DMS53 (cell line): Measurements from ENCODE around the gene OPN1MW3.
"Not testable (repeated sequence)": the region's sequence is repeated elsewhere in the genome, so short reads cannot be mapped to it uniquely, and the experiment has no call there.

Experiments used
- DNase-seq: peaks from one replicate; lab custom pipeline; 2025; lab: John Stamatoyannopoulos, UW

The OPN1MW3 gene

DNA sequence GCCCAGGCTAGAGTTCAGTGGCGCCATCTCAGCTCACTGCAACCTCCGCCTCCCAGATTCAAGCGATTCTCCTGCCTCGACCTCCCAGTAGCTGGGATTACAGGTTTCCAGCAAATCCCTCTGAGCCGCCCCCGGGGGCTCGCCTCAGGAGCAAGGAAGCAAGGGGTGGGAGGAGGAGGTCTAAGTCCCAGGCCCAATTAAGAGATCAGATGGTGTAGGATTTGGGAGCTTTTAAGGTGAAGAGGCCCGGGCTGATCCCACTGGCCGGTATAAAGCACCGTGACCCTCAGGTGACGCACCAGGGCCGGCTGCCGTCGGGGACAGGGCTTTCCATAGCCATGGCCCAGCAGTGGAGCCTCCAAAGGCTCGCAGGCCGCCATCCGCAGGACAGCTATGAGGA lies at the start of gene OPN1MW3:
Gene OPN1MW3 (plus strand): TSS at position 301 of the 400 bp plus-strand sequence. CDS start 38 bp downstream, at position 339.
- DNase-seq: not testable (repeated sequence)

- not testable (repeated sequence) for DNase-seq
Measured at GRCh38 chrX:154209670-154210418, 47.5 kb upstream of the OPN1MW3 start.

- DNase-seq: not testable (repeated sequence)
Measured at GRCh38 chrX:154211057-154211456, 46.3 kb upstream of the OPN1MW3 start.

DNA sequence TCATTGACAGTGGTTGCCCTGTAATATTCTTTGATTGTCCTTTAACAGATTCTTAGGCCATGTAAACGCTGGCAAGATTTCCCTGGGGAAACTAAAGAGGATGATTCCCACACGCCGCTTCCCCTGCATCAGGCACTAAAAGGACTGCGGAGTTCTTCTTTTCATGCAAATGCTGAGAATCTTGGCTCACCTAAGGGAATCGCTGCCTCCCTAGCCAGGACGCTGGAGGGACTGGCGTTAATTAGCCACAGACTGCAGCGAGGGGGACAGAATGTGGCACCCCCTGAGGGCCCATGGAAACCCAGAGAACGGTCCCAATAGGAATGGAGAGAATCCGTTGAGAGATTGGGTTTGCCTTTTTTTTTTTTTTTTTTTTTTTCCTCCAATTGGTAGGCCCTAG lies 45.9 kb upstream of the OPN1MW3 start:
- not testable (repeated sequence) for DNase-seq

GRCh38 chrX:154219456-154219855 lies 37.9 kb upstream of the OPN1MW3 start, which contains the start of gene OPN1MW2:
TSS of gene OPN1MW2 (plus strand) at chrX:154219756. CDS start at chrX:154219816, 60 bp downstream.
- not testable (repeated sequence) for DNase-seq

DNA sequence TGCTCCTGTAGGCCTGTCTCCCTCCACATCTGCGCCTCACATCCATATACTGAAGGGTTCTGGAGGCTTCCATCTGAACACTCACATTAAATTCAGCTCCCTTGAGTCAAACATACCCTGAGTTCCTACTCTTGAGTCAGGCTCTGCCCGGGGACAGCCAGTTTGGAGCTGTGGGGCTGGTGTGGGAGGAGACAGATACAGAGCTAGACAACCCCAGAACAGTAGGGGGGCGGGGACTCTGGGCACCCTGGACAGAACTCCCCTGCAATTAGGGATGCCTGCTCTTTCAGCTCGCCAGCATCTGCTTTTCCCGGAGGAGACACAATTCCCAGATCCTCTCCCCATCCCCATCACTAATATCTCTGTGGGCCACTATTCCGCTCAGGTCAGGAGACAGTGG lies 32.1 kb upstream of the OPN1MW3 start:
- DNase-seq: not testable (repeated sequence)

GRCh38 chrX:154226706-154227105 lies 30.7 kb upstream of the OPN1MW3 start:
- DNase-seq: not testable (repeated sequence)

- DNase-seq: not testable (repeated sequence)
Measured at GRCh38 chrX:154231443-154231842, 25.9 kb upstream of the OPN1MW3 start.

DNA sequence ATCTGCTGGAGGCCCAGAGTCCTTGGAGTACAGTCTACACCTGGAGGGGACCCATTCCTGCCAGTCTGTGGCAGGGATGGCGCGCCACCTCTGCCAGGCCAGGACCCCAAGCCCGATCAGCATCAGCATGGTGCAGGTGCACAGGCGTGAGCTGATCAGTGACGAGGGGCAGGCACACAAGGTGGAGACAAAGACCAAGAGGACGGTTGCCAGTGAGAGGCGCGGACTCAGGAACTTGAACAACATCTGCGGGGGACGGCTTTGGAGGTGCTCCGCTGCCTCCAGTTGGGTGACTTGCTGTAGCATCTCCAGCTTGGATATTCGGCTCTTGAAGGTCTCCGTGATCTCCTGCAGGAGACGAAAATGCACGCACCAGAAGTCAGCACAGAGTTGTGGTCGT lies 23.8 kb upstream of the OPN1MW3 start:
- DNase-seq: not testable (repeated sequence)

- not testable (repeated sequence) for DNase-seq
Measured at GRCh38 chrX:154238939-154239559, 18.3 kb upstream of the OPN1MW3 start.

- not testable (repeated sequence) for DNase-seq
Measured at GRCh38 chrX:154239982-154240503, 17.3 kb upstream of the OPN1MW3 start.

- not testable (repeated sequence) for DNase-seq
Measured at GRCh38 chrX:154247377-154248045, 9.9 kb upstream of the OPN1MW3 start.

- DNase-seq: not testable (repeated sequence)
Measured at GRCh38 chrX:154248076-154248475, 9.3 kb upstream of the OPN1MW3 start.

- DNase-seq: not testable (repeated sequence)
Measured at GRCh38 chrX:154258711-154259110, 1.3 kb downstream of the OPN1MW3 start.

GRCh38 chrX:154263072-154263471 lies 5.7 kb downstream of the OPN1MW3 start:
- DNase-seq: not testable (repeated sequence)

DNA sequence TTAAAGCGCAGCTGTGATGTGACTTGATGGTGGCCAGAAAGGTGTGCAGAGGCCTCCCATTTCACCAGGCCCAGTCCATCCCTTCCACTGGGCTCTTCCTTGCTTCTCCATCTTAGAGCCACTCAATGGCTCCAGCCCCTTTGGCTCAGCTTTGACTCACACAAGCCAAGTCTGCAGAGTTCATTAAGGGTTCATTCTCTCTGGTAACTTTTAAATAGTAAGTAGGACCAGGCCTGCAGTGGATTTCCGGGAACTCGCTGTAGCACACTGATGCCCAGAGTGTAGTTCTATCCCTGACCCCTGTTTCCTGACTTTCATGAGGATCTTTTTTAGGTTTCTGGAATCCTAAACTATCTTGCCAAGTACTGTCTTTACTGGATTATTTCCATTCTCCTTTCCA lies 11.9 kb downstream of the OPN1MW3 start:
- not testable (repeated sequence) for DNase-seq

- not testable (repeated sequence) for DNase-seq
Measured at GRCh38 chrX:154284489-154285338, 27.3 kb downstream of the OPN1MW3 start.

- not testable (repeated sequence) for DNase-seq
Measured at GRCh38 chrX:154286406-154286805, 29.0 kb downstream of the OPN1MW3 start.

DNA sequence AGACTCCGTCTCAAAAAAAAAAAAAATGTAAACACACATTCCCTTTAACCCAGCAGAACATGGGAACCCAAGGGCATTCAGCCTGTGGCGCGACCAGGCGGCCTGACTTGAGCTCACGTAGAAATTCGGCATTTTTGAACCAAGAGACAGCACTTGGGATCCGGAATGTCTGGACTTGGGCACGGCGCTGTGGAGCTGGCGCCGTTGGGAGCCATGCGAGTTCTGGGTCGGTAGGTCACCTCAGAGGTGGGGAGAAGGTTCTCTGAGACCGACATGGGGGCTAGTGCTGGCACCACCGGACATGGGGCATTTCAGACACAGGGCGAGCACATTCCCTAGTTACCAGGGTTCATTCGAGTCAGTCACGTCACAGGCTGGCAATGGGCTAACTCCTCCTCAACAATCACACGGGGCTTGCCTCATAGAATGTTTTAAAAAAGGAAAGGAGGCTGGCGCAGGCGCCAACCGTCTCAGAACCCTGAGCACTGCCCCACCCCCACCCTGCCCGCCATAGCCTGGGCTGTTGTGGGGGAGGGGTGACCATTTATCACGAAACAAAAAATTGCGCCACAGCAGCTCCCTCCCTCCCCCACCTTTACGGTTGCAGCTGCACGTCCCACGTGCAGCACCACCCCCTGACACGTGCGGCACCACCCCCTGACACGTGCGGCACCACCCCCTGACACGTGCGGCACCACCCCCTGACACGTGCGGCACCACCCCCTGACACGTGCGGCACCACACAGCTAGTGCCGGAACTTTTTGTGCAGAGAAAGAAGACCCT lies 37.6 kb downstream of the OPN1MW3 start, which contains the start of gene TEX28:
Gene TEX28 (minus strand): TSS at position 334 of the 784 bp plus-strand sequence. CDS start 3,007 bp downstream, outside the sequence.
- DNase-seq: no peak

GRCh38 chrX:154295664-154296310 lies 38.4 kb downstream of the OPN1MW3 start, which contains the start of gene TKTL1:
TSS of gene TKTL1 (plus strand) at chrX:154295795. CDS start at chrX:154295860, 65 bp downstream.
- no peak for DNase-seq
